Measurements from ENCODE around the gene PPP1R9B.

DNA sequence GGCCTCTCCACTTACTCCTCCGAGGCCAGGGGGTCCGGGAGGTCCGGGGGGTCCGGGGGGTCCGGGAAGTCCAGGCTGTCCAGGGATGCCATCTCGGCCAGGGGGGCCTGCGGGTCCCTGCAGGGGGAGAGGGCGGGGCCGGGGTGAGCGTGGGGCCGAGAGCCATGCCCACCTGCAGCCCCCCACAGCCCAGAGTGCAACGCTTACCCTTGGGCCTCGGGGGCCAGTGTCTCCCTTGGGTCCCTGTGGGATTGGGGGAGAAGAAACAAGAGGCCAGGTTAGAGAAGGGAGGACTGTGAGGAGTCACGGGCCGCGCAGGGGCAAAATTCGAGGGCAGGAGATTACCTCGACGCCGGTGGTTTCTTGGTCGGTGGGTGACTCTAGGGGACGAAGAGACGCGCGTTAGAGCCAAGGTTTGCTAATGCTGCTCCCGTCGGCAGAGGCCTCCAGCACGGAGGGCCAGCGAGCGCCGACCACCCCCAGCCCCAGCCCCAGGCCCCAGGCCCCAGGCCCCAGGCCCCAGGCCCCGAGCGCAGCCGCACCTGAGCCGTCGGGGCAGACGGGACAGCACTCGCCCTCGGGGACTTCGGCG is 48.8 kb upstream of the PPP1R9B start:
- no peak for TF ChIP-seq ZNF274 (IDR thresholded peaks at IDR 0.05; ENCODE audit: low read depth, low read length)
- TF ChIP-seq SUZ12 (IDR thresholded peaks at IDR 0.05; ENCODE audit: extremely low read depth, insufficient read depth, insufficient read length): no peak

All from NT2/D1 (cell line).